HG03135 (cell line): ENCODE measurements around the gene ESRRG.
"Not testable (repeated sequence)": the region's sequence is repeated elsewhere in the genome, so short reads cannot be mapped to it uniquely, and the experiment has no call there.

Experiments used
- ATAC-seq: cut with Tn5 transposase; IDR thresholded peaks from one replicate; pipeline ENCODE4 v1.9.1; 2021; ENCODE audit warnings: mild to moderate bottlenecking, moderate library complexity; ENCODE audit not compliant: unreplicated experiment

Gene ESRRG

GRCh38 chr1:216705676-216706075 is 17.6 kb downstream of the ESRRG start:
- no peak for ATAC-seq

GRCh38 chr1:216704065-216704464 is 19.2 kb downstream of the ESRRG start:
- not testable (repeated sequence) for ATAC-seq

GRCh38 chr1:216702170-216702569 is 21.1 kb downstream of the ESRRG start:
- ATAC-seq = no peak

GRCh38 chr1:216700779-216701178 is 22.4 kb downstream of the ESRRG start:
- no peak for ATAC-seq

GRCh38 chr1:216691710-216692109 is 31.5 kb downstream of the ESRRG start:
- ATAC-seq = no peak

- ATAC-seq = no peak
These were observed 32.6 kb downstream of the ESRRG start for GRCh38 chr1:216690603-216691002.

- no peak for ATAC-seq
These were observed 35.0 kb downstream of the ESRRG start for GRCh38 chr1:216688127-216688657.

GRCh38 chr1:216686860-216687766 is 36.1 kb downstream of the ESRRG start:
- no peak for ATAC-seq

- no peak for ATAC-seq
These were observed 40.5 kb downstream of the ESRRG start for GRCh38 chr1:216682752-216683151.

- ATAC-seq = no peak
These were observed 44.1 kb downstream of the ESRRG start for GRCh38 chr1:216679108-216679507.

GRCh38 chr1:216670118-216670883 is 52.9 kb downstream of the ESRRG start:
- ATAC-seq = no peak

GRCh38 chr1:216666441-216666840 is 56.8 kb downstream of the ESRRG start:
- ATAC-seq = no peak

- ATAC-seq = no peak
These were observed 57.4 kb downstream of the ESRRG start for GRCh38 chr1:216665856-216666255.

GRCh38 chr1:216665406-216665805 is 57.8 kb downstream of the ESRRG start:
- ATAC-seq = no peak

- ATAC-seq = no peak
These were observed 60.5 kb downstream of the ESRRG start for GRCh38 chr1:216662681-216663080.

- ATAC-seq = no peak
These were observed 62.7 kb downstream of the ESRRG start for GRCh38 chr1:216660561-216660960.

GRCh38 chr1:216653001-216653400 is 70.2 kb downstream of the ESRRG start:
- no peak for ATAC-seq

GRCh38 chr1:216651826-216652418 is 71.3 kb downstream of the ESRRG start:
- ATAC-seq = no peak

- no peak for ATAC-seq
These were observed 80.1 kb downstream of the ESRRG start for GRCh38 chr1:216643176-216643575.

- no peak for ATAC-seq
These were observed 81.4 kb downstream of the ESRRG start for GRCh38 chr1:216641669-216642460.

GRCh38 chr1:216640100-216640499 is 83.1 kb downstream of the ESRRG start:
- ATAC-seq = no peak
